Osteocyte (in vitro differentiated cells): ENCODE measurements around the gene OAS2. TPM values are rescaled to one million over a fixed set of nuclear protein-coding genes. Genes with fewer than 3 reads are reported as not detected.

Experiments
- DNase-seq: peaks from one replicate; pipeline ENCODE4 v3.0.0; 2021; ENCODE audit warnings: mixed read lengths; ENCODE audit not compliant: unreplicated experiment; ENCODE audit errors: extremely low spot score
- H3K27ac Mint-ChIP-seq: one replicate; pipeline ENCODE4 v1.8.0; 2021; ENCODE audit warnings: mild to moderate bottlenecking, mixed read lengths; ENCODE audit not compliant: unreplicated experiment
- H3K27me3 Mint-ChIP-seq: one replicate; pipeline ENCODE4 v1.8.0; 2021; ENCODE audit warnings: mixed read lengths; ENCODE audit not compliant: unreplicated experiment
- H3K36me3 Mint-ChIP-seq: one replicate; pipeline ENCODE4 v1.8.0; 2021; ENCODE audit warnings: mixed read lengths; ENCODE audit not compliant: unreplicated experiment
- H3K4me1 Mint-ChIP-seq: one replicate; pipeline ENCODE4 v1.8.0; 2021; ENCODE audit warnings: mixed read lengths; ENCODE audit not compliant: unreplicated experiment
- H3K4me3 Mint-ChIP-seq: one replicate; pipeline ENCODE4 v1.8.0; 2021; ENCODE audit warnings: mild to moderate bottlenecking, moderate library complexity, mixed read lengths; ENCODE audit not compliant: unreplicated experiment
- H3K9me3 Mint-ChIP-seq: one replicate; pipeline ENCODE4 v1.8.0; 2021; ENCODE audit warnings: mixed read lengths; ENCODE audit not compliant: unreplicated experiment
- CTCF ChIP-seq: fragments of 200-600 bp; sonication (generic); IDR thresholded peaks from 2 replicates; pipeline ENCODE4 v1.5.0; 2021; ENCODE audit warnings: antibody characterized with exemption, mild to moderate bottlenecking, moderate library complexity
- long read RNA-seq: library from polyadenylated mRNA; unstranded; transcript quantifications from one replicate; pipeline ENCODE4 v2.0.0, GENCODE V29; 2021
- total RNA-seq: library from RNA; stranded (reverse); gene quantifications from 2 replicates; pipeline ENCODE4 v1.2.1, GENCODE V29; 2021

The OAS2 gene
- not detected in 2 replicates for total RNA-seq
- long read RNA-seq = 0 reads

GRCh38 chr12:112978163-112979040 is at the start of gene OAS2:
Gene OAS2 (plus strand): TSS chr12:112978519. CDS start chr12:112978609, 90 bp downstream.
- no peak for DNase-seq
- Mint-ChIP-seq H3K27me3 (peaks cover 9% of the 10 kb centered on the region), H3K4me1 (no peaks in the 10 kb centered on the region), H3K27ac (no peak within 1 kb of the TSS), H3K36me3 (no peaks in the 10 kb centered on the region), H3K4me3 (no peak within 1 kb of the TSS), H3K9me3 (peaks cover 16% of the 10 kb centered on the region)
- no peak for TF ChIP-seq CTCF

GRCh38 chr12:112928978-112929377 is 49.3 kb upstream of the OAS2 start:
- DNase-seq = peak; percentile 42
- Mint-ChIP-seq H3K4me1 (no peaks in the 10 kb centered on the region), H3K27ac (no peak overlapping the region), H3K36me3 (no peaks in the 10 kb centered on the region), H3K9me3 (peaks cover 5% of the 10 kb centered on the region), H3K27me3 (no peaks in the 10 kb centered on the region), H3K4me3 (no peak overlapping the region)
- no peak for TF ChIP-seq CTCF

- H3K27ac Mint-ChIP-seq = no peak overlapping the region
- no peak for DNase-seq
- H3K4me1 Mint-ChIP-seq = no peaks in the 10 kb centered on the region
- no peaks in the 10 kb centered on the region for H3K36me3 Mint-ChIP-seq
- TF ChIP-seq CTCF = no peak
- H3K9me3 Mint-ChIP-seq = peaks cover 5% of the 10 kb centered on the region
- no peaks in the 10 kb centered on the region for H3K27me3 Mint-ChIP-seq
- H3K4me3 Mint-ChIP-seq = no peak overlapping the region
Observed at GRCh38 chr12:112929715-112930114, 48.6 kb upstream of the OAS2 start.

- Mint-ChIP-seq H3K27me3 (no peaks in the 10 kb centered on the region), H3K27ac (no peak overlapping the region), H3K36me3 (no peaks in the 10 kb centered on the region), H3K4me1 (no peaks in the 10 kb centered on the region), H3K9me3 (peaks cover 5% of the 10 kb centered on the region), H3K4me3 (no peak overlapping the region)
- no peak for TF ChIP-seq CTCF
- DNase-seq = peak; percentile 63
Observed at GRCh38 chr12:112930350-112930749, 48.0 kb upstream of the OAS2 start.

GRCh38 chr12:112932485-112933128 is 45.7 kb upstream of the OAS2 start:
- Mint-ChIP-seq H3K4me1 (no peaks in the 10 kb centered on the region), H3K36me3 (no peaks in the 10 kb centered on the region), H3K27me3 (no peaks in the 10 kb centered on the region), H3K4me3 (no peak overlapping the region), H3K9me3 (peaks cover 18% of the 10 kb centered on the region), H3K27ac (no peak overlapping the region)
- DNase-seq = peak; percentile 30
- no peak for TF ChIP-seq CTCF
